Measurements from ENCODE around the gene FLCN.

The FLCN gene

DNA sequence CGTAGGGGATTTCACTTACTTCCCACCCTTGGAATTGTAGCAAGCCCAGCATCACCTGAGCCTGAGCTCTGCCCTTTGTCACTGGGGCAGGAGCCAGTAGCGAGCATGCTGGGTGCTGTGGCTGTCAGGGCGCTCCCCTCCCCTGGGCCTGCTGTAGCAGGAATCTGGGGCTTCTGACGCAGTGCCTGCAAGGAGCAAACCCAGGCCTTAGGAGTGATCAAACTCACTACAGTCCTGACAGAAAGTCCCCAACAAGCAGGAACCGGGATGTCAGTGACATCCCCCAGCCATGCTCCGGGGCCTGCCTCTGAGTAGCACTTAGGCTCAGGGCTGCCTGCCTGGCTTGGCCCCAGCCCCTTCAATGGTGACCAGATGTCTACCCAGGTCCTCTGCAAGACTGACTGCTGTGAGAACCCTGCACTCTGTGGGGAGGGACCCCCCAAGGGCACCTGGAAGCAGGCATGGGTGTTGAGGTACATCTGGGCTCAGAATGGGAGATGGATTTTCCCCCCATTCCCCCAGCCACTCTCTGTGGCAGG, 54.3 kb downstream of the FLCN start:
- no peak for DNase-seq

GRCh38 chr17:17181666-17182597, 55.0 kb downstream of the FLCN start:
- no peak for DNase-seq

DNA sequence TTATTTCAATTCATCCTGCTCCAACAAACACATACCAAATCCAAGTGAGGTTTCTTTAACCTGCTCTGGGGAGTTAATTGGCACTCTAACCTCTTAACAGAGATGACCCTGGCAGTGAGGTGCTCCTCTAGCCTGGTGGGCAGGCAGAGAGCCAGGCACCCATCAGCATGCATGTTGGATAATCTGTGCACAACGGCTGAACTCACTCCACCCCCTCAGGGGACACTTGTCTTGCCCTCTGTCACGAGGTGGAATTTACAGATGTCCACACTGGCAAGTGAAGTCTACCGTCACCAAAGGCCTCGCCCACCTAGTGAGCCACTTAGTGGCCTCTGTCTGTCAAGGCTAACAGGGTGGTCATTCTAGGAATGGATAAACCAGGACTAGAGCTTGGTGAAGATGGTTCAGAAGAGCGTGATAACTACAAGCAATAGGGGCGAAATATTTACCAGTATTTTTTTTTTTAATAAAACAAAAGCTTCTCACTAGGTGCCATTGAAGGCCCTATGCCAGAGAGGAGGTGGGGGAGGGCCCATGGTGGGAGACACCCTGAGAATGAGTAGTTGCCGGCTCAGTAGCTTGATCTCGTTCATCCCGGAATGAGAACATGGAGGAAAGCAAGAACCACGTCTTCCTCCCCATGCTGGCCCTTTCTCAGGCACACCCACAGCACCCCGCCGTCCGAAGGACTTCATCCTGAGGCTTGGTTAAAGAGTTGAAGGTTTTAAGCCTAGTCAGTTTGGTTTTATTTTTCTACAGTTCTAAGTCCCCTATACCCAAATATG, 56.0 kb downstream of the FLCN start:
- DNase-seq, result no peak

- no peak for DNase-seq
Observed at GRCh38 chr17:17180141-17180603, 56.8 kb downstream of the FLCN start.

DNA sequence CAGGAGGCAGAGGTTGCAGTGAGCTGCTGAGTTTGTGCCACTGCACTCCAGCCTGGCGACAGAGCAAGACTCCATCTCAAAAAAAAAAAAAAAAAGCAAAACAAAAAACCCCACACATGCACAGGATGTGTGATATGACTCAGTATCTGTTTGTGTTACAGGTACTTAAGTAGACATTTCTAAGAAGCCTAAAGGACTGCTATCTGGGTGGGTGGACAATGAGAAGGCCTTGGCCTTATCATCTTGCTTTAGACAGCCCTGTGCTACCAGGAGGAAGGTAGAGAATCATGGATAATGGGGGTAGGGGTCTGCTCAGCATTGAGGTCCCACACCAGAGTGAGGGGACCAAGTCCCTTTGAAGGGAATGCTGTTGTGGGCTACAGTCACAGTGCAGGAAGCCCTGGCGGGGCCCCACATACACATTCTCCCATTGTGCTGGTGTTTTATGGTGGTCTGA, 57.6 kb downstream of the FLCN start:
- no peak for DNase-seq

- DNase-seq, result no peak
Observed at GRCh38 chr17:17177176-17177575, 59.8 kb downstream of the FLCN start.

GRCh38 chr17:17176341-17176740, 60.6 kb downstream of the FLCN start:
- no peak for DNase-seq

DNA sequence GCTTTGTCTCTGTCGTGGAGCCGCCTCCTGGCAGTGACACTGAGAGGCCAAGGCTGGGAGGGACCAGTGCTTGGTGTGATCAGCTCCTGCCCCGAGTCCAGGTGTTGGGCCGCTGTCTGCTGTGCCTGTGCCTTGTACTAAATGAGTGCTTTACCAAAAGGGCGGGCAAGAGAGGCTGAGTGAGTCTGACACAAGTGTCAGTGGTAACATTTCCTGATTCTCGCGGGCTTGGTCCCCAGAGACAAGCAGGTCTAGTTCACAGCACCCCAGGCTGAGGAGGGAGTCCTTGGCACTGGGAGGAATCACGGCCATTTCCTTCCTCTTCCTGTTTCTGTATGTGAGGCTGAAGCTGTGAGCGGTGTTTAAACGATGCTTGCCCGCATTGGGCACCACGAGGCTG, 61.1 kb downstream of the FLCN start:
- no peak for DNase-seq

DNA sequence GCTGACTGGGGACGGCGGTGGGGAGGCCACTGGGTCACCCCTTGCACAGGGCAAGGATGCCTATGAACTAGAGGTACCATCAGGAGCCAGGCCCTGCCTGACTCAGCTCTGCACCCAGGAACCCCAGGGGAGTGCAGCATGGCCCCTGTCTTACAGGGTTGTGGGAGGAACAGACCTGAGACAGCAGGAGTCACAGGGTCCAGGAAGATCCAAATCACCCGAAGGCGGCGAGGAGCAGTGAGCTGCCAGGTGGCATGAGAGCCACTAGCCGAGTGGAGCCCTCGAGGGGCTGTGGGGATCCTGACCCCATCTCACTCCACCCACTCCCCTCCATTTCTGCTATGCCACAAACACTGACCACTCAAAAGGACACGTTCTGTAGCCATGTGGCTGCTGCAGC, 61.6 kb downstream of the FLCN start:
- no peak for DNase-seq

GRCh38 chr17:17173921-17174320, 63.0 kb downstream of the FLCN start:
- DNase-seq, result no peak

- DNase-seq, result no peak
Observed at GRCh38 chr17:17172990-17173389, 64.0 kb downstream of the FLCN start.

DNA sequence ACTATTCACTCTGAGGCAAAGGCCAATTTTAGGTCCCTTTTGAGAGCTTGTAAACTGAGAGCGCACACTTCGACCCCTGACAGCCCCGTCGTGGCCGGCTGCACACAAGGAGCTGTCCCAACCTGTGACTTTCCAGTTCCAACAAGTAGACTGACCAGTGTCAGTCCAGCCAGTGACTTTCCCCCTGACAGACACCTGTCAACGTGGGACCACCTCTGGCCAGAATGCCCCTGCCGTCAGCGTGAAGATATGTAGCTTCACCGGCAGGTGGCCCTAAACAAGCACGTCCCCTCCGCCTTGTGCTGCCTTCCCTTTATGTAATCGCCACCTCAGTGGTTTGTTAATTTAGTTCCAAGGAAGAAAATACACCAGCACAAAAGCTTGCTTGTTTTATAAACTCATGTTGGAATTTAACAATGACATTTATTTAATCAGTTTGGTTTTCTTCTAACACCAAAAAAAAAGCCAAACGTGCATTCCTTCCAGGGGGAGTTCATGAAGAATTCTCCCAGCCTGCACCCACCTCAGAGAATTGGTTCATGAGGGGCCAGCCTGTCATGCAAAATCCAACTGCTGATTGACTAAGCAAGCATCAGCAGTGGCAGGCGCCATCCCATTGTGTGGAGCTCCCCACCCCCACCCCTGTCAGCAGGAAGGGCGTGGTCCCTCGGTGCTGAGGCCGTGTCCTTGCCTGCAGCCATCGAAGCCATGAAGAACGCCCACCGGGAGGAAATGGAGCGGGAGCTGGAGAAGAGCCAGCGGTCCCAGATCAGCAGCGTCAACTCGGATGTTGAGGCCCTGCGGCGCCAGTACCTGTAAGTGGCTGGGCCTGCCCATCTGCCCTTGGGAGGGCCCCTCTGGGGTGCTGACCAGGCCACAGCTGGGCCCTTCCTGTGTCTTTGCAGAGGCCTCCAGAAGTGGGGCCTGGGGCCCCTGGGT, 64.7 kb downstream of the FLCN start:
- DNase-seq, result no peak

- DNase-seq, result no peak
Observed at GRCh38 chr17:17171186-17171585, 65.8 kb downstream of the FLCN start.

- no peak for DNase-seq
Observed at GRCh38 chr17:17170346-17170985, 66.5 kb downstream of the FLCN start.

GRCh38 chr17:17169396-17169795, 67.6 kb downstream of the FLCN start:
- no peak for DNase-seq

- DNase-seq, result no peak
Observed at GRCh38 chr17:17168401-17168800, 68.6 kb downstream of the FLCN start.

GRCh38 chr17:17167986-17168385, 69.0 kb downstream of the FLCN start:
- DNase-seq, result no peak

DNA sequence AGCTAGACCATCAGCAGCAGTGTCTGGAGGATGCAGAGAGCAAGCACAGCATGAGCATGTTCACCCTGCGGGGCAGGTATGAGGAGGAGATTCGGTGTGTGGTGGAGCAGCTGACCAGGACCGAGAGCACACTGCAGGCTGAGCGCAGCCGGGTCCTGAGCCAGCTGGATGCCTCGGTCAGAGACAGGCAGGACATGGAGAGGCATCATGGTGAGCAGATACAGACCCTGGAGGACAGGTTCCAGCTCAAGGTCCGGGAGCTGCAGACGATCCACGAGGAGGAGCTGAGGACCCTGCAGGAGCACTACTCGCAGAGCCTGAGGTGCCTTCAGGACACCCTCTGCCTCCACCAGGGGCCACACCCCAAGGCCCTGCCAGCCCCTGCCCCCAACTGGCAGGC, 69.6 kb downstream of the FLCN start:
- DNase-seq, result no peak

GRCh38 chr17:17166446-17166845, 70.5 kb downstream of the FLCN start:
- DNase-seq, result no peak

DNA sequence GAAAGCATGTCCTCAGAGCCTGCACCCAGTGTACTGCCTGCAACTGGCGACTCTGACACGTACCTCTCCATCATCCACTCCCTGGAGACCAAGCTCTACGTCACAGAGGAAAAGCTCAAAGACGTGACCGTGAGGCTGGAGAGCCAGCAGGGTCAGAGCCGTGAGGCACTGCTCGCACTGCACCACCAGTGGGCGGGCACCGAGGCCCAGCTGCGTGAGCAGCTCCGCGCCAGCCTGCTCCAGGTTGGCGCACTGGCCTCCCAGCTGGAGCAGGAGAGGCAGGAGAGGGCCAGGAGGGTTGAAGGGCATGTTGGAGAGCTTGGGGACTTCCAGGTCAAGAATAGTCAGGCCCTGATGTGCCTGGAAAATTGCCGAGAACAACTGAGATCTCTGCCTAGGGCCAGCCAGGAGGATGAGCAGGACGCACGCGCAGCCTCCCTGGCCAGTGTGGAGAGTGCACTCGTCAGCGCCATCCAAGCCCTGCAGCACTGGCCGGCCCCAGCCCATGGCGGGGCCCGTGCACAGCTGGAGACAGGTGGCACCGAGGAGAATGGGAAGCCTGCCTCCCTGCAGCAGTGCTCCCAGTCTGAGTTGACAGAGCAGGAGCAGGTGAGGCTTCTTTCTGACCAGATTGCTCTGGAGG, 71.2 kb downstream of the FLCN start:
- DNase-seq, result no peak

- no peak for DNase-seq
Observed at GRCh38 chr17:17164676-17165075, 72.3 kb downstream of the FLCN start.

All from NCI-H446 treated with DMSO at 0.1 percent for 48 hours (cell line).